HCT116 (cell line): ENCODE data around the gene AAK1. TPM values are rescaled to one million over a fixed set of nuclear protein-coding genes. Genes with fewer than 3 reads are reported as not detected.

Source experiments
- ATAC-seq: fragments of 200-7000 bp; cut with Tn5 transposase; 2 replicates; pipeline ENCODE4 v1.9.1; 2020; ENCODE audit warnings: mild to moderate bottlenecking, moderate library complexity
- BruUV-seq: library from RNA; stranded (reverse); fragments of 400-500 nt; replicated peaks from 2 replicates; lab custom pipeline; 2021; lab: Mats Ljungman, UMichigan
- CTCF ChIA-PET: fragments of 300-600 bp; sonication (Branson Sonifier 250); formaldehyde crosslinking; loops from one replicate; lab custom pipeline; 2021; ENCODE audit warnings: antibody characterized with exemption; lab: Charles Lee
- POLR2A ChIA-PET: fragments of 300-600, 350-600 bp; sonication (Branson Sonifier 250); formaldehyde crosslinking; loops from one replicate; lab custom pipeline; 2021; ENCODE audit warnings: antibody characterized with exemption; lab: Charles Lee
- RAD21 ChIA-PET, 2 experiments: fragments of 300-600 bp; sonication (Branson Sonifier 250); formaldehyde crosslinking; loops; one replicate each; lab custom pipeline; 2023; ENCODE audit warnings: low total read pairs in 2 of 2; ENCODE audit not compliant: uncharacterized antibody in 2 of 2, unreplicated experiment in 2 of 2, low non-redundant PET in 1 of 2; lab: Charles Lee
- DNase-seq: peaks from one replicate; pipeline ENCODE4 v3.0.0-alpha.2; 2010; ENCODE audit warnings: low read depth, low spot score
- H2AFZ ChIP-seq: fragments of 200-600 bp; shearing (Covaris generic), sonication (generic); 2 replicates; pipeline ENCODE4 v1.6.1; 2017; ENCODE audit warnings: low read depth, mixed run types, mixed read lengths, antibody characterized with exemption, low read length; ENCODE audit not compliant: poor library complexity, severe bottlenecking
- H3K27ac ChIP-seq: 2 replicates; pipeline ENCODE4 v1.5.1; 2012; ENCODE audit warnings: low read depth, low read length
- H3K27me3 ChIP-seq: fragments of 200-600 bp; sonication (generic); 2 replicates; pipeline ENCODE4 v1.6.1; 2016; ENCODE audit warnings: mixed run types, low read length, mixed read lengths; ENCODE audit not compliant: insufficient read depth
- H3K36me3 ChIP-seq, 2 experiments: fragments of 200-500 bp in 1 of 2; fragments of 200-600 bp in 1 of 2; sonication (Bioruptor generic) in 1 of 2; sonication (generic) in 1 of 2; 2 replicates each; pipeline versions ENCODE4 v1.5.1 to v1.6.1; 2014 to 2016; ENCODE audit warnings: low read length in 2 of 2, inconsistent platforms in 1 of 2, mixed read lengths in 1 of 2, mixed run types in 1 of 2; ENCODE audit not compliant: insufficient read depth in 2 of 2, control insufficient read depth in 1 of 2
- H3K4me1 ChIP-seq, 2 experiments: fragments of 200-600 bp in 1 of 2; sonication (generic) in 1 of 2; 2 replicates each; pipeline versions ENCODE4 v1.5.1 to v1.6.1; 2012 to 2017; ENCODE audit warnings: low read length in 2 of 2, inconsistent platforms in 1 of 2, mild to moderate bottlenecking in 1 of 2, mixed read lengths in 1 of 2, mixed run types in 1 of 2, moderate library complexity in 1 of 2; ENCODE audit not compliant: insufficient read depth in 2 of 2, control insufficient read depth in 1 of 2
- H3K4me2 ChIP-seq: fragments of 200-600 bp; sonication (generic); 2 replicates; pipeline ENCODE4 v1.6.1; 2017; ENCODE audit warnings: mixed run types, low read length, mixed read lengths
- H3K4me3 ChIP-seq, 2 experiments: fragments of 200-600 bp in 1 of 2; sonication (generic) in 1 of 2; replicated peaks in 1 of 2; 2 replicates each; pipeline ENCODE4 v1.5.1; 2011 to 2016; ENCODE audit warnings: low read length in 2 of 2, control low read depth in 1 of 2, low read depth in 1 of 2, mild to moderate bottlenecking in 1 of 2, mixed read lengths in 1 of 2, mixed run types in 1 of 2
- H3K79me2 ChIP-seq: fragments of 200-600 bp; sonication (generic); 2 replicates; pipeline ENCODE4 v1.6.1; 2017; ENCODE audit warnings: mild to moderate bottlenecking, mixed run types, low read length, moderate library complexity, mixed read lengths; ENCODE audit not compliant: insufficient read depth
- H3K9ac ChIP-seq: fragments of 200-600 bp; sonication (generic); 2 replicates; pipeline ENCODE4 v1.6.1; 2016; ENCODE audit warnings: low read length, mixed read lengths
- H3K9me2 ChIP-seq: fragments of 200-600 bp; sonication (generic), shearing (Covaris generic); 2 replicates; pipeline ENCODE4 v1.6.1; 2017; ENCODE audit warnings: mixed run types, mild to moderate bottlenecking, moderate library complexity; ENCODE audit not compliant: insufficient read depth
- H3K9me3 ChIP-seq, 2 experiments: fragments of 200-500 bp in 1 of 2; fragments of 200-600 bp in 1 of 2; sonication (Bioruptor generic) in 1 of 2; sonication (generic) in 1 of 2; 2 replicates each; pipeline ENCODE4 v1.6.1; 2014 to 2017; ENCODE audit warnings: low read length in 2 of 2, mixed read lengths in 2 of 2, inconsistent platforms in 1 of 2, low read depth in 1 of 2, mild to moderate bottlenecking in 1 of 2, mixed run types in 1 of 2, moderate library complexity in 1 of 2; ENCODE audit not compliant: control insufficient read depth in 1 of 2, insufficient read depth in 1 of 2
- H4K20me1 ChIP-seq: fragments of 200-600 bp; sonication (generic), shearing (Covaris generic); 2 replicates; pipeline ENCODE4 v1.6.1; 2017; ENCODE audit warnings: mixed run types, mild to moderate bottlenecking, moderate library complexity; ENCODE audit not compliant: insufficient read depth
- CBX3 ChIP-seq: IDR thresholded peaks from 2 replicates; pipeline ENCODE4 v1.6.1; 2012; ENCODE audit warnings: low read depth
- EZH2 ChIP-seq: fragments of 200-600 bp; sonication (generic); IDR thresholded peaks from 2 replicates; pipeline ENCODE4 v1.6.1; 2017; ENCODE audit warnings: antibody characterized with exemption, mixed run types
- FOSL1 ChIP-seq: IDR thresholded peaks from 2 replicates; pipeline ENCODE4 v1.6.1; 2012; ENCODE audit warnings: low read depth
- JUND ChIP-seq: IDR thresholded peaks from 2 replicates; pipeline ENCODE4 v1.6.1; 2012
- POLR2AphosphoS5 ChIP-seq: IDR thresholded peaks from 2 replicates; pipeline ENCODE4 v1.6.1; 2011; ENCODE audit warnings: mild to moderate bottlenecking, low read depth, low read length, moderate library complexity
- SP1 ChIP-seq: IDR thresholded peaks from 2 replicates; pipeline ENCODE4 v1.6.1; 2012; ENCODE audit warnings: low read depth
- SRF ChIP-seq: IDR thresholded peaks from 2 replicates; pipeline ENCODE4 v1.6.1; 2012; ENCODE audit warnings: low read depth
- TCF7L2 ChIP-seq: IDR thresholded peaks from 2 replicates; pipeline ENCODE4 v1.7.0; 2011; ENCODE audit warnings: borderline replicate concordance, inconsistent platforms; ENCODE audit not compliant: insufficient read depth, insufficient read length; ENCODE audit errors: extremely low read depth
- ZFX ChIP-seq: fragments of 450-650 bp; IDR thresholded peaks from 2 replicates; pipeline ENCODE4 v1.6.1; 2017
- intact Hi-C: fragments of 100-400 bp; cut with micrococcal nuclease; formaldehyde crosslinking; loops from 2 replicates; pipeline ENCODE4 v1.10.0; 2022
- total RNA-seq: library from RNA; stranded (reverse); gene quantifications from one replicate; pipeline ENCODE4 v1.2.1, GENCODE V29; 2021; ENCODE audit not compliant: unreplicated experiment
- TF ChIP-seq, protein P1 (sequence below): IDR thresholded peaks from 2 replicates; pipeline ENCODE4 v1.6.1; 2012
- TF ChIP-seq, protein P2 (sequence below), 3 experiments: fragments of 200-600 bp in 1 of 3; sonication (generic) in 1 of 3; IDR thresholded peaks in 2 of 3; conservative IDR thresholded peaks in 1 of 3; 2 replicates each; pipeline ENCODE4 v1.5.1; 2012 to 2017; ENCODE audit warnings: low read depth in 2 of 3, low read length in 2 of 3, antibody characterized with exemption in 1 of 3, borderline replicate concordance in 1 of 3, control low read depth in 1 of 3, mild to moderate bottlenecking in 1 of 3, mixed read lengths in 1 of 3, mixed run types in 1 of 3, moderate library complexity in 1 of 3; ENCODE audit not compliant: insufficient read depth in 1 of 3
- TF ChIP-seq, protein P3 (sequence below): IDR thresholded peaks from 2 replicates; pipeline ENCODE4 v1.6.1; 2012; ENCODE audit warnings: low read depth
- TF ChIP-seq, protein P4 (sequence below): IDR thresholded peaks from 2 replicates; pipeline ENCODE4 v1.6.1; 2011; ENCODE audit warnings: mild to moderate bottlenecking, low read length, moderate library complexity; ENCODE audit not compliant: insufficient replicate concordance; ENCODE audit errors: extremely low read depth

The AAK1 gene
- total RNA-seq, 1 experiment from 2014 or later, result 32.0 TPM

DNA sequence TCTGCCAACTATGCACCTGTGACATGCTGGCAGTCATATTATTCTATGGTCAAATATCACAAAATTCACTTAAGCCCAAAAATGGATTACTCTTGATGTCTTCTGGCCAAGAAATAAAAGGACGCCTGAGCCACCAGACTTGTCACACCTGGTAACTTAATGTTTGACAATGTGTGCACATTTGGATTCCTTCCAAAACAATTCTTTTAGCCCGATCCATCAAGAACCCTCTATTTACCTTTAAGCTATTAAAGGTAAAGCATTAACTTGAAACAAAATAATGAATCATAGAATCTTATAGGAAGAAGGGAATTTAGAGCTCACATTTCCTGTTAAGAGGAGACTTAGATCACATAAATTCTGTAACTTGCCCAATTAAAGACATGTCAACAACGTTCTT is 159.8 kb downstream of the AAK1 start:
- H3K4me1 ChIP-seq, result no peaks in the 10 kb centered on the region
- H4K20me1 ChIP-seq, result no peaks in the 10 kb centered on the region
- CTCF ChIA-PET, result no interaction called here
- ATAC-seq (no peak), DNase-seq (no peak)
- no peak overlapping the region for H2AFZ ChIP-seq
- RAD21 ChIA-PET, result no interaction called here
- H3K36me3 ChIP-seq, result no peaks in the 10 kb centered on the region
- no peaks in the 10 kb centered on the region for H3K27me3 ChIP-seq
- TF ChIP-seq, protein P1, sequence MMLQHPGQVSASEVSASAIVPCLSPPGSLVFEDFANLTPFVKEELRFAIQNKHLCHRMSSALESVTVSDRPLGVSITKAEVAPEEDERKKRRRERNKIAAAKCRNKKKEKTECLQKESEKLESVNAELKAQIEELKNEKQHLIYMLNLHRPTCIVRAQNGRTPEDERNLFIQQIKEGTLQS, result no peak
- no peak for TF ChIP-seq JUND
- TF ChIP-seq, protein P2, sequence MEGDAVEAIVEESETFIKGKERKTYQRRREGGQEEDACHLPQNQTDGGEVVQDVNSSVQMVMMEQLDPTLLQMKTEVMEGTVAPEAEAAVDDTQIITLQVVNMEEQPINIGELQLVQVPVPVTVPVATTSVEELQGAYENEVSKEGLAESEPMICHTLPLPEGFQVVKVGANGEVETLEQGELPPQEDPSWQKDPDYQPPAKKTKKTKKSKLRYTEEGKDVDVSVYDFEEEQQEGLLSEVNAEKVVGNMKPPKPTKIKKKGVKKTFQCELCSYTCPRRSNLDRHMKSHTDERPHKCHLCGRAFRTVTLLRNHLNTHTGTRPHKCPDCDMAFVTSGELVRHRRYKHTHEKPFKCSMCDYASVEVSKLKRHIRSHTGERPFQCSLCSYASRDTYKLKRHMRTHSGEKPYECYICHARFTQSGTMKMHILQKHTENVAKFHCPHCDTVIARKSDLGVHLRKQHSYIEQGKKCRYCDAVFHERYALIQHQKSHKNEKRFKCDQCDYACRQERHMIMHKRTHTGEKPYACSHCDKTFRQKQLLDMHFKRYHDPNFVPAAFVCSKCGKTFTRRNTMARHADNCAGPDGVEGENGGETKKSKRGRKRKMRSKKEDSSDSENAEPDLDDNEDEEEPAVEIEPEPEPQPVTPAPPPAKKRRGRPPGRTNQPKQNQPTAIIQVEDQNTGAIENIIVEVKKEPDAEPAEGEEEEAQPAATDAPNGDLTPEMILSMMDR (IDR thresholded peaks at IDR 0.05 in 2 of 3, conservative IDR thresholded peaks at IDR 0.05 in 1 of 3; ENCODE audit: borderline replicate concordance in 1 of 3, insufficient read depth in 1 of 3, low read depth in 2 of 3, low read length in 2 of 3), result no peak
- TF ChIP-seq, protein P3, sequence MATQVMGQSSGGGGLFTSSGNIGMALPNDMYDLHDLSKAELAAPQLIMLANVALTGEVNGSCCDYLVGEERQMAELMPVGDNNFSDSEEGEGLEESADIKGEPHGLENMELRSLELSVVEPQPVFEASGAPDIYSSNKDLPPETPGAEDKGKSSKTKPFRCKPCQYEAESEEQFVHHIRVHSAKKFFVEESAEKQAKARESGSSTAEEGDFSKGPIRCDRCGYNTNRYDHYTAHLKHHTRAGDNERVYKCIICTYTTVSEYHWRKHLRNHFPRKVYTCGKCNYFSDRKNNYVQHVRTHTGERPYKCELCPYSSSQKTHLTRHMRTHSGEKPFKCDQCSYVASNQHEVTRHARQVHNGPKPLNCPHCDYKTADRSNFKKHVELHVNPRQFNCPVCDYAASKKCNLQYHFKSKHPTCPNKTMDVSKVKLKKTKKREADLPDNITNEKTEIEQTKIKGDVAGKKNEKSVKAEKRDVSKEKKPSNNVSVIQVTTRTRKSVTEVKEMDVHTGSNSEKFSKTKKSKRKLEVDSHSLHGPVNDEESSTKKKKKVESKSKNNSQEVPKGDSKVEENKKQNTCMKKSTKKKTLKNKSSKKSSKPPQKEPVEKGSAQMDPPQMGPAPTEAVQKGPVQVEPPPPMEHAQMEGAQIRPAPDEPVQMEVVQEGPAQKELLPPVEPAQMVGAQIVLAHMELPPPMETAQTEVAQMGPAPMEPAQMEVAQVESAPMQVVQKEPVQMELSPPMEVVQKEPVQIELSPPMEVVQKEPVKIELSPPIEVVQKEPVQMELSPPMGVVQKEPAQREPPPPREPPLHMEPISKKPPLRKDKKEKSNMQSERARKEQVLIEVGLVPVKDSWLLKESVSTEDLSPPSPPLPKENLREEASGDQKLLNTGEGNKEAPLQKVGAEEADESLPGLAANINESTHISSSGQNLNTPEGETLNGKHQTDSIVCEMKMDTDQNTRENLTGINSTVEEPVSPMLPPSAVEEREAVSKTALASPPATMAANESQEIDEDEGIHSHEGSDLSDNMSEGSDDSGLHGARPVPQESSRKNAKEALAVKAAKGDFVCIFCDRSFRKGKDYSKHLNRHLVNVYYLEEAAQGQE, result no peak
- TF ChIP-seq POLR2AphosphoS5, result no peak
- TF ChIP-seq, protein P4, sequence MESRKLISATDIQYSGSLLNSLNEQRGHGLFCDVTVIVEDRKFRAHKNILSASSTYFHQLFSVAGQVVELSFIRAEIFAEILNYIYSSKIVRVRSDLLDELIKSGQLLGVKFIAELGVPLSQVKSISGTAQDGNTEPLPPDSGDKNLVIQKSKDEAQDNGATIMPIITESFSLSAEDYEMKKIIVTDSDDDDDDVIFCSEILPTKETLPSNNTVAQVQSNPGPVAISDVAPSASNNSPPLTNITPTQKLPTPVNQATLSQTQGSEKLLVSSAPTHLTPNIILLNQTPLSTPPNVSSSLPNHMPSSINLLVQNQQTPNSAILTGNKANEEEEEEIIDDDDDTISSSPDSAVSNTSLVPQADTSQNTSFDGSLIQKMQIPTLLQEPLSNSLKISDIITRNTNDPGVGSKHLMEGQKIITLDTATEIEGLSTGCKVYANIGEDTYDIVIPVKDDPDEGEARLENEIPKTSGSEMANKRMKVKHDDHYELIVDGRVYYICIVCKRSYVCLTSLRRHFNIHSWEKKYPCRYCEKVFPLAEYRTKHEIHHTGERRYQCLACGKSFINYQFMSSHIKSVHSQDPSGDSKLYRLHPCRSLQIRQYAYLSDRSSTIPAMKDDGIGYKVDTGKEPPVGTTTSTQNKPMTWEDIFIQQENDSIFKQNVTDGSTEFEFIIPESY, result no peak
- TF ChIP-seq FOSL1, result no peak
- no peak for TF ChIP-seq SRF
- no peak for TF ChIP-seq ZFX
- TF ChIP-seq EZH2, result no peak
- no peak for TF ChIP-seq CBX3
- TF ChIP-seq SP1, result no peak
- no peak for TF ChIP-seq TCF7L2
- no peak overlapping the region for H3K4me2 ChIP-seq
- no peaks in the 10 kb centered on the region for H3K79me2 ChIP-seq
- no peak overlapping the region for H3K9ac ChIP-seq
- H3K27ac ChIP-seq, result no peak overlapping the region
- no peaks in the 10 kb centered on the region for H3K9me2 ChIP-seq
- no peak overlapping the region for H3K4me3 ChIP-seq
- no peaks in the 10 kb centered on the region for H3K9me3 ChIP-seq
- BruUV-seq, result no TSS peak
- POLR2A ChIA-PET, result no interaction called here
- intact Hi-C loops, result no loop called here
